Breast epithelium (tissue), 3 donors: ENCODE measurements around the gene ADD1.

Source experiments
- CTCF ChIP-seq, 3 donors: fragments of 450-650 bp; IDR thresholded peaks; one replicate each; pipeline ENCODE4 v1.5.1; 2016 to 2017; ENCODE audit warnings: antibody characterized with exemption in 3 of 3, mild to moderate bottlenecking in 3 of 3, moderate library complexity in 3 of 3
- POLR2A ChIP-seq: fragments of 450-650 bp; IDR thresholded peaks from one replicate; pipeline ENCODE4 v1.6.1; 2016; ENCODE audit warnings: antibody characterized with exemption, mild to moderate bottlenecking, moderate library complexity
- POLR2AphosphoS5 ChIP-seq, 3 donors: sonication (generic); formaldehyde crosslinking; IDR thresholded peaks; one replicate each; pipeline ENCODE4 v1.6.1; 2017; ENCODE audit warnings: antibody characterized with exemption in 3 of 3

- TF ChIP-seq CTCF (IDR thresholded peaks at IDR 0.05) = no peak
- no peak for TF ChIP-seq POLR2AphosphoS5 (IDR thresholded peaks at IDR 0.05)
- TF ChIP-seq POLR2A = no peak
These were observed 85.8 kb downstream of the ADD1 start for GRCh38 chr4:2929469-2929868.
